Spleen (tissue), 11 donors: ENCODE data around the gene HRG. TPM values are rescaled to one million over a fixed set of nuclear protein-coding genes. Genes with fewer than 3 reads are reported as not detected.

Source experiments
- DNase-seq: peaks from one replicate; pipeline ENCODE4 v3.0.0-alpha.2; 2020
- H3K27ac ChIP-seq, 8 donors: fragments of 200-600 bp; sonication (generic) in 7 of 8; 1 replicate in 4 of 8; 2 replicates in 4 of 8; pipeline versions ENCODE4 v1.5.0 to v1.8.0; 2016 to 2021; ENCODE audit warnings: inconsistent platforms in 4 of 8, mild to moderate bottlenecking in 4 of 8, moderate library complexity in 1 of 8
- H3K27me3 ChIP-seq, 7 donors: fragments of 200-600 bp; sonication (generic) in 6 of 7; replicated peaks in 1 of 7; 1 replicate in 4 of 7; 2 replicates in 3 of 7; pipeline versions ENCODE4 v1.5.0 to v1.8.0; 2016 to 2021; ENCODE audit warnings: inconsistent platforms in 3 of 7, mild to moderate bottlenecking in 1 of 7
- H3K36me3 ChIP-seq, 6 donors: fragments of 200-600 bp; sonication (generic) in 5 of 6; 1 replicate in 4 of 6; 2 replicates in 2 of 6; pipeline versions ENCODE4 v1.5.0 to v1.8.0; 2016 to 2021; ENCODE audit warnings: inconsistent platforms in 2 of 6
- H3K4me1 ChIP-seq, 6 donors: fragments of 200-600 bp; sonication (generic) in 5 of 6; 1 replicate in 3 of 6; 2 replicates in 3 of 6; pipeline versions ENCODE4 v1.5.0 to v1.8.0; 2016 to 2021; ENCODE audit warnings: inconsistent platforms in 3 of 6
- H3K4me3 ChIP-seq, 8 donors: fragments of 200-600 bp; sonication (generic) in 7 of 8; 1 replicate in 4 of 8; 2 replicates in 4 of 8; pipeline versions ENCODE4 v1.5.0 to v1.8.0; 2016 to 2021; ENCODE audit warnings: inconsistent platforms in 4 of 8, mild to moderate bottlenecking in 4 of 8, moderate library complexity in 2 of 8
- H3K9me3 ChIP-seq, 8 donors: fragments of 200-600 bp; sonication (generic) in 7 of 8; 1 replicate in 4 of 8; 2 replicates in 4 of 8; pipeline versions ENCODE4 v1.5.0 to v1.8.0; 2016 to 2021; ENCODE audit warnings: inconsistent platforms in 4 of 8
- CTCF ChIP-seq, 11 experiments: fragments of 200-600 bp in 7 of 11; fragments of 450-650 bp in 4 of 11; sonication (generic) in 4 of 11; IDR thresholded peaks in 8 of 11; conservative IDR thresholded peaks in 3 of 11; 1 replicate in 7 of 11; 2 replicates in 4 of 11; pipeline versions ENCODE4 v1.4.0 to v1.8.0; 2016 to 2021; ENCODE audit warnings: antibody characterized with exemption in 11 of 11, inconsistent platforms in 4 of 11, mild to moderate bottlenecking in 1 of 11
- POLR2A ChIP-seq, 3 donors: fragments of 450-650 bp; IDR thresholded peaks; one replicate each; pipeline ENCODE4 v1.5.1; 2017; ENCODE audit warnings: antibody characterized with exemption in 3 of 3, mild to moderate bottlenecking in 1 of 3
- POLR2AphosphoS5 ChIP-seq, 3 donors: sonication (generic); formaldehyde crosslinking; IDR thresholded peaks; one replicate each; pipeline ENCODE4 v1.5.1; 2017; ENCODE audit warnings: antibody characterized with exemption in 3 of 3
- WGBS, 5 donors: extraction: QIAGEN DNeasy Blood & Tissue Kit in 3 of 5; methylation state at CpG; one replicate each; pipeline versions ENCODE4 v1.1.5 to v1.1.7; 2013 to 2018; 5-methylcytosine and 5-hydroxymethylcytosine counted together
- intact Hi-C: fragments of 100-400 bp; cut with DNase I; formaldehyde crosslinking; loops from one replicate; pipeline ENCODE4 v1.15.0; 2023; ENCODE audit warnings: low total_unique reads
- polyA plus RNA-seq, 3 donors: library from polyadenylated mRNA; stranded (reverse); fragments of 200-250 nt; gene quantifications; one replicate each; pipeline ENCODE4 v1.2.1, GENCODE V29; 2013
- total RNA-seq, 7 donors: library from RNA; depleted of rRNA in 3 of 7; stranded (reverse); fragments of >200 nt in 3 of 7; fragmentation: NEBNext Ultra II Directional in 4 of 7; extraction: Animal tissue kit (Norgen Biotek cat#: 25700) in 4 of 7; gene quantifications; one replicate each; pipeline versions ENCODE4 v1.1.0 to v1.2.1, GENCODE V29; 2016 to 2021
- donor health status: healthy with polysubstance abuse.
- donor health status: DM: no; HTN: no; CAD: no; lungs with moderate emphysema.
- donor health status: DM: no; HTN: no; CAD: no.
- donor health status: Bipolar disorder and iron deficiency.
- donor health status: healthy.
- donor health status: DM: no; HTN: no; CAD: no.
- donor health status: DM: yes; HTN: yes; CAD: no.

HRG gene
- total and polyA plus RNA-seq, 10 donors: not detected

DNA sequence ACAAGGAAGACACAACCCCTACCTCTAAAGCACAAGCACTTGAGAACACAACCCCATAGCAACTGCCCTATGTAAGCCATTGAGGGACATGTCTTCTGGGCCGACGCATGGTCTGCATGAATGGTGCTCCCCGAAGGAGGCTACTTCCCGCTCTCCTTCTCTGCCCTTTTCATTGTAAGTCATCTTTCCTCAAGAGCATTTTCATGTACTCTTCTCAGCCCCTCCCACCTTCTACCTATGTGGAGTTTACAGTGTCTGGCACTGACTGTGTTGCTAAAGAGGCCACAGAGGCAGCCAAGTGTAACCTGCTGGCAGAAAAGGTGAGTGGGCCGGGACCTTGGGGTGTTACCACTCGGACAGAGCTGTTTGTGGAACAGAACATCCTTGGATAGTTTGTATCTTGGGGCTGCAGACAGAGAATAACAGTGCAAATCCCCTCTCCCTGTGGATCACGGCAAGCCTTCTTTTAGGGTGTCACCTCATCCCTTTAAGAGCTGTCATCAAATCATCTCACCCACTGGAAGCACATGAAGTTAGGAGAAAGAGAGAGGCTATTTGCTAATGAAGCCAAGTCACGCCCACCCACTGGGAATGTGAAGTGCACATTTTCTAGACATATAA, 47.4 kb upstream of the HRG start:
- peaks cover 0 to 25% (median 22%) of the 10 kb centered on the region in 6 donors for H3K4me1 ChIP-seq
- H3K4me3 ChIP-seq: no peak overlapping the region
- no peak for DNase-seq
- H3K27ac ChIP-seq: no peak overlapping the region
- no peaks in the 10 kb centered on the region for H3K36me3 ChIP-seq
- peaks cover 0 to 61% (median 16%) of the 10 kb centered on the region in 7 donors for H3K27me3 ChIP-seq
- intact Hi-C loops: loop anchor here (5.0 kb wide), 1 partner anchor 626 kb away; no protein-coding TSS in a partner anchor
- TF ChIP-seq POLR2AphosphoS5 (IDR thresholded peaks at IDR 0.05) (no peak), POLR2A (IDR thresholded peaks at IDR 0.05) (no peak), CTCF (IDR thresholded peaks at IDR 0.05 in 8 of 11, conservative IDR thresholded peaks at IDR 0.05 in 3 of 11) (no peak)
- WGBS, 5 donors: 76 to 93% (median 88%) methylated on average over 8 of the region's 8 CpGs
- no peaks in the 10 kb centered on the region for H3K9me3 ChIP-seq

DNA sequence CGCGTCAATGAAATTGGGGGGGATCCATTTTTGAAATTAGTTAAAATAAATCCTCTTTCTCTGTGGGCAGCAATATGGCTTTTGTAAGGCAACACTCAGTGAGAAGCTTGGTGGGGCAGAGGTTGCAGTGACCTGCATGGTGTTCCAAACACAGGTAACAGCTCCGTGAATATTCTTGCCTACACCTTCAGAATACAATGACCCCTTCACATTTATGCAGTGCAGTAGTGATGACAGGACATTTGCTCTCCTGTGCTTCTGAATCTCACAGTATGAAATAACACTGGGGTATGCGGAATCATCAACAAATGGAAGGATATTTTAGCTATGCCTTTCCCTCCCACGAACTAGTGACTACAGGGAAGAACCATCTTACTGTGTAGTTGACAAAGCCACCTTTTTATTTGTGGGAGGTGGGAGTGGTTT, 46.0 kb upstream of the HRG start:
- Histone ChIP-seq H3K27me3 (peaks cover 0 to 48% (median 10%) of the 10 kb centered on the region in 7 donors), H3K4me3 (no peak overlapping the region), H3K9me3 (no peaks in the 10 kb centered on the region), H3K4me1 (peaks cover 0 to 19% (median 15%) of the 10 kb centered on the region in 6 donors), H3K36me3 (no peaks in the 10 kb centered on the region), H3K27ac (no peak overlapping the region)
- 87 to 94% (median 91%) methylated on average over 5 of the region's 5 CpGs for WGBS, 5 donors
- TF ChIP-seq POLR2AphosphoS5 (IDR thresholded peaks at IDR 0.05) (no peak), POLR2A (IDR thresholded peaks at IDR 0.05) (no peak), CTCF (IDR thresholded peaks at IDR 0.05 in 8 of 11, conservative IDR thresholded peaks at IDR 0.05 in 3 of 11) (no peak)
- intact Hi-C loops: loop anchor here (5.0 kb wide), 1 partner anchor 627 kb away; no protein-coding TSS in a partner anchor
- DNase-seq: no peak

GRCh38 chr3:186620213-186621092, 45.4 kb upstream of the HRG start:
- no peak for DNase-seq
- intact Hi-C loops: no loop called here
- WGBS, 5 donors: 84 to 91% (median 88%) methylated on average over 13 to 17 of the region's 17 CpGs

More at GRCh38 chr3:186620213-186621092, 45.4 kb upstream of the HRG start:
- Histone ChIP-seq H3K27ac (no peak overlapping the region), H3K36me3 (no peaks in the 10 kb centered on the region), H3K4me1 (peaks cover 0 to 13% (median 11%) of the 10 kb centered on the region in 6 donors), H3K4me3 (no peak overlapping the region), H3K9me3 (no peaks in the 10 kb centered on the region), H3K27me3 (peaks cover 0 to 50% (median 10%) of the 10 kb centered on the region in 7 donors)
- TF ChIP-seq CTCF (IDR thresholded peaks at IDR 0.05 in 8 of 11, conservative IDR thresholded peaks at IDR 0.05 in 3 of 11): no peak
- no peak for TF ChIP-seq POLR2A (IDR thresholded peaks at IDR 0.05)
- no peak for TF ChIP-seq POLR2AphosphoS5 (IDR thresholded peaks at IDR 0.05)
